IPS-NIHi7 (cell line): ENCODE data around the gene ZNF575.
"Not testable (repeated sequence)": the region's sequence is repeated elsewhere in the genome, so short reads cannot be mapped to it uniquely, and the experiment has no call there.

ENCODE experiments used
- DNase-seq: peaks from one replicate; pipeline ENCODE4 v3.0.0; 2012; ENCODE audit warnings: mixed read lengths; ENCODE audit errors: extremely low spot score

Gene ZNF575

DNA sequence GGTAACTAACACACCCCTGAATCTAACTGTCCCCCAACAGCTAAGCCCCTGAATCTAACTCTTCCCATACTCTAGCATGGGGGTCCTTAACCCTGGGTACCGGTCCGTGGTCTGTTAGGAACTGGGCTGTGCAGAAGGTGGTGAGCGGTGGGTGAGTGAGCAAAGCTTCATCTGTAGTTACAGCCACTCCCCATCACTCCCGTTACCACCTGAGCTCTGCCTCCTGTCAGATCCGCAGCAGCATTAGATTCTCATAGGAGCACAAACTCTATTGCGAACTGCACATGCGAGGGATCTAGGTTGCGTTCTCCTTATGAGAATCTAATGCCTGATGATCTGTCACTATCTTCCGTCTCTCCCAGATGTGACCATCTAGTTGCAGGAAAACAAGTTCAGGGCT, 22.3 kb upstream of the ZNF575 start:
- DNase-seq = no peak

DNA sequence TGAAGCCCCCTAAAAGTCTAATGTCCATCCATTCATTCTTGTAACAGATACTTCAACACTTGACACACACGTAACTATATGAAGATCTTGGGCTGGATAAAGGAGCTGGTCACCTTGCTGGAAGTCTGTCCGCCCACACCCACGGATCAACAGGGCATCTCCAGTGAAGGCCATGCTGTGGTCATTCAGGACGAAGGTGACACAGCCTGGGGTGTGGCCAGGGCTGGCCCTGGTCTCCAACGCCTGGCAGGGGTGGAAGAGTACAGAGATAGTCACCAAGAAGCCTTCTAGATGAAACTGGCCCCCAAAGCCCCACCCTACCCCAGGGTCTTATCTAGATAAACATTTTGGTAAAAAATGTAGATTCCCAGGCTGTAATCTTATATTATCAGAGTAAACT, 21.7 kb upstream of the ZNF575 start:
- DNase-seq = no peak

DNA sequence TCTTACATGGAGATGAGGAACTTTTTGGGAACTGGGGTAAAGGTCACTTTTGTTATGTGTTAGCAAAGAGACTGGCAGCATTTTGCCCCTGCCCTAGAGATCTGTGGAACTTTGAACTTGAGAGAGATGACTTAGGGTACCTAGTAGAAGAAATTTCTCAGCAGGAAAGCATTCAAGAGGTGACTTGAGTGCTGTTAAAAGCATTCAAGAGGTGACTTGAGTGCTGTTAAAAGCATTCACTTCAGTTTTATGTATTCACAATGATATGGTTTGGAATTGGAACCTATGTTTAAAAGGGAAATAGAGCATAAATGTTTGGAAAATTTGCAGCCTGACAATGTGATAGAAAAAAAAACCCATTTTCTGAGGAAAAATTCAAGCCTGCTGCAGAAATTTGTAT, 20.6 kb upstream of the ZNF575 start:
- not testable (repeated sequence) for DNase-seq

- no peak for DNase-seq
These were observed 14.9 kb upstream of the ZNF575 start for GRCh38 chr19:43518051-43518450.

GRCh38 chr19:43519436-43520088, 13.4 kb upstream of the ZNF575 start:
- peak; percentile 83 for DNase-seq

DNA sequence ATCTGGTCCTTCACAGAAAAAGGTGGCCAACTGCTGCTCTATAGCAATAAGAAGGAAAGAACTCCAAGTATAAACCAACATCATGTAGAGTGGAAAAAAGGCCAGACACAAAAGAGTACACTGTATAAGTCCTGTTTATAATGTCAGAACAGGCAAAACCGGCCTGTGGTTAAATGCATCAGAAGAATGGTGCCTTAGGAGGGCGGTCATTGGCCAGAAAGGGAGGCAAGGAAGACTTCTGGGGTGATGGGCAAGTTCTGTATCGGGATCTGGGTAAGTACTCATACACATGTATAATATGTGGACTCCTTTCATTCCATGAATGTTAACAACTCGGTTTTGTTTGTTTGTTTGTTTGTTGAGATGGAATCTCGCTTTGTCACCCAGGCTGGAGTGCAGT, 10.1 kb upstream of the ZNF575 start:
- no peak for DNase-seq

- DNase-seq = not testable (repeated sequence)
These were observed 9.3 kb upstream of the ZNF575 start for GRCh38 chr19:43523696-43524095.

DNA sequence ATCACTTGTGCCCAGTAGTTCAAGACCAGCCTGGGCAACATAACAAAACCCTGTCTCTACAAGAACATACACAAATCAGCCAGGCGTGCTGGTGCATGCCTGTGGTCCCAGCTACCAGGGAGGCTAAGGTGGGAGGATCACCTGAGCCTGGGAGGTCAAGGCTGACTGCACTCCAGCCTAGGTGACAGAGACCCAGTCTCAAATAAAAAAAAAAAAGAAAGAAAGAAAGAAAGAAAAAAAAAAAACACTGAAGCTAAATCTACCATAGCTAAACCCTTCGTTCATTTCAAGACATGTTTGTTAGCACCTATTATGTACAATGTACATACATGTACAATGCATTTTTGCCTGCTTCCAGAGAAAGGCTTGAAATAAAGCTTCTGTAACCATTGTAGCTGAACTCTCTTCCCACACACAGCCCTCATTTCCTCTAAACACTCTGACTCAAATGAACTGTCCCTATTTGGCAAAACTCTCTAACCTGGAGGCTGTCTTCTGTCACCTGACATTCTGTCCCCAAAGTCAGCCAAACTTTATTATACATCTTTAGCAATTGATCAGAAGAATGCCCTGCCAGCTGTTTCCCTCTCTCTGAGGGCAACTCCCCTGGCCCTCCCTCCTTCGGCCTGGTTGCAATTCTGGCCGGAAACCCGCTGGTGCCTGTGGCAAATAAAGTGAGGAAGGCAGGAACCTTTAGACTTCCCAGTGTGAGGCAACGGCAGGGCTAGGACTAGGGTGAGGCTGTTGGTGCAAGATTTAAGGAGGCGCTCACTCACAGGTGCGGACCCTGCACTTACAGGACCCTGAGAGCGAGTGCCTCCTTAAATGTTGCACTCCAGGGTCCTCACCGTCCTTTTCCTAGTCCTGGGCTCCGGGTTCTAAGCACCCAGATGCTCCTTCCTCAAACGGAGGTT, 7.8 kb upstream of the ZNF575 start:
- peak; percentile 59 for DNase-seq

DNA sequence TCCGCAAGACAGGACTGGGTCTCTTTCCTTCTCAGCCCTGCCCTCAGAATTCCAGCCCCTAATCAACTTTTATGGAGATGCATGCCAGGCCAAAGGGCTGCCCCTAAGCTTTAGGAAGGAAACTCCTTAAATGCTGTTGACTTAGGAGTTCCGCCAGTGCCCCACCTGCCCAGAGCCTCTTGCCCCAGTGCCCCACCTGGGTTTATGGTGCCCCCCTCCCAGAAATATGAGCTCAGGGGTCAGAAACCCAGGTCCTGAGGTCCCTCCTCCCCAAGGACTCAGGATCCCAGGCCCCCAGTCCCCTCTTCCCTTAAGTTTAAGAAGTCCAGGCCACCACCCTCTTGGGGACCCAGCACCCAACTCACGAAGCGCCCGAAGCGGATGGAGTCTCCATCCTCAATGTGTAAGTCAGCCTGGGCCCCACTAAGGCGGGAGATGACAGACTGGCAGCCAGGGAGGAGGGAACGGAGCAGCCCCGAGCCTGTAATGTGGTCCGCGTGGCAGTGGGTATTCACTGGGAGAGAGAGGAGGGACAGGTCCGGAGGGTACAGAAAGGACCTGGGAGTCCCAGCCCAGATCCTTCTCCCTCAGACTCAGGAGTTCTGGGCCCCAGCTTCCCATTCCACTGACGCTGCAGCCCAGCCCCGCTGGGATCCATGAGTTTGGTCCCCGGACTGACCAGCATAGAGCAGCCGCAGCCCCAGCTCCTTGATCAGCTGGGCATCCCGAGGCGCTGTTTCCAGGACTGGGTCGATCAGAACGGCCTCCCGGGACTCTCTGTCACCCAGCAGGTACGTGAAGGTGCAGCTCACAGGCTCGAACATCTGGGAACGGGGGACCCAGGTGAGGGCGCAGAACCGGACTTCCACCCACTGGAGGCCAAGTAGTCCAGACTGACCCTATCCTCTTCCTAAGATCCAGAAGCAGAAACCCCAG, 6.9 kb upstream of the ZNF575 start:
- DNase-seq = no peak

- DNase-seq = peak; percentile 80
These were observed 5.8 kb upstream of the ZNF575 start, which contains the start of gene ETHE1 for GRCh38 chr19:43526884-43527859. TSS of gene ETHE1 (minus strand) at chr19:43527201. CDS start at chr19:43527177, 24 bp downstream.

DNA sequence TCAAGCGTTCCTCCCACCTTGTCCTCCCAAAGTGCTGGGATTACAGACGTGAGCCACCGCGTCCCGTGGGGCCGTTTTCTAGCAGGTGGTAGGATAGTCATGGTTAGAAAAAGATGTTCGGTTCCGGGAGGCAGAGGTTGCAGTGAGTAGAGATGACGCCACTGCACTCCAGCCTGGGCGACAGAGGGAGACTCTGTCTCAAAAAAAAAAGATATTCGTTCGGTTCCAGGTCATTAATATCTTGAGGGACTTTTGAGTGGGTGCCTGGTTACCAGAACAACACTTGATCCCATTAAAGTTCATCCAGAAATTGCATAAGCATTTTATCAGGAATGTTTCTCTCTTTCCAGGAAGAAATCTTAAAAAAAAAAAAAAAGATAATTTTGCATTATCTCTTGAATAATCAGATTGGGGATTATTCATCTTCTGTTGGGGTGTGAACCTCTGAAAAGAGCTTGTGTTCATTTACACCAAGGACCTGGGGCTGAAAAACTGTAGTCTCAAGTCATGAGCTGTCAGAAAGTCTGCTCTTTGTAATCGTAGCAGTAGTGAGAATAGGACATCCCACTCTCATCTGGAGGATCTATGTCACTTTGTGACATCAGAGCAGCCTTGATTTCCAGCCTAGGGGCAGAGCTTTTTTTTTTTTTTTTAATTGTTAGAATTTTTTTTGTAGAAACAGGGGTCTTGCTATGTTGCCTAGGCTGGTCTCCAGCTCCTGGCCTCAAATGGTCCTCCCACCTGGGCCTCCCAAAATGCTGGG, 4.9 kb upstream of the ZNF575 start:
- no peak for DNase-seq

DNA sequence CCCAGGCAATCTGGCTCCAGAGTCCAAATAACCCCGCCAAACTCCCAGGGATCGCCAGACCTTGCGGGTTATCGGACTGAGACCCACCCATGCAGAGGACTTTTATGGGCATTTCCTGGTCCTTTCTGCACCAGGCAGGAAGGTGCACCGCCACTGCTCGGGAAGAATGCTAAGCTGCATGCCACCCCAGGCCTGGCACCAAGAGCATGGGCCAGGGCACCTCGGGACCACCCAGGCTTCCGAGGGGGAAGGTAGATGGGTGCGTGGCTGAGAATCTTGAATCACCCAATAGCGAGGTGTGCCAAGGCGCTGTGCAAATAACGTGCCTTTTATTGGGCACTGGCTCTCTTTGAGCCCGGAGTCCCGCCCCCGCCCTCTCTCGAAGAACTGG, 422 bp upstream of the ZNF575 start:
- DNase-seq = no peak

GRCh38 chr19:43533546-43534304, 737 bp downstream of the ZNF575 start:
- DNase-seq = peak; percentile 95

DNA sequence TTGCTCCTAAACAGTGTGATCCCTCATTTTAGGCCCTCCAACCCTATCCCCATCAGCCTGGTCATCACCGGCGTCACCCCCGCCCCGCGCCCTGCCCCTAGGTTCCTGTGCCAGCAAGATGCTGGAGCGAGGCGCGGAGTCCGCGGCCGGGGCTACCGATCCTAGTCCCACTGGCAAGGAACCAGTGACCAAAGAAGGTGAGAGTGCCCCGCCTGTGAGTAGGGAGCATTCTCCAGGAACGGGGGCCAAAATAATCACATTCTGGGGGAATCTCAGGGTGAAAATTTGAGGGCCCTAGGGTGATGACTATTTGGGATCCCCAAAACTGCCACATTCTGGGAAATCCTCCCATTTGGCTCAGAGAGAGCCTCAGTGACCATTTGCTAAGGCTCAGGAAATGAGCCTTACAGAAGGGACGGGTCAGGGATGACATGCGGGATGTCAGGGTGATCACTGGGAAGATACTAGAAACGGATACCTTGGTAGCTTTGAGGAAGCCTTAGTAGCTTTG, 1.4 kb downstream of the ZNF575 start:
- DNase-seq = no peak

DNA sequence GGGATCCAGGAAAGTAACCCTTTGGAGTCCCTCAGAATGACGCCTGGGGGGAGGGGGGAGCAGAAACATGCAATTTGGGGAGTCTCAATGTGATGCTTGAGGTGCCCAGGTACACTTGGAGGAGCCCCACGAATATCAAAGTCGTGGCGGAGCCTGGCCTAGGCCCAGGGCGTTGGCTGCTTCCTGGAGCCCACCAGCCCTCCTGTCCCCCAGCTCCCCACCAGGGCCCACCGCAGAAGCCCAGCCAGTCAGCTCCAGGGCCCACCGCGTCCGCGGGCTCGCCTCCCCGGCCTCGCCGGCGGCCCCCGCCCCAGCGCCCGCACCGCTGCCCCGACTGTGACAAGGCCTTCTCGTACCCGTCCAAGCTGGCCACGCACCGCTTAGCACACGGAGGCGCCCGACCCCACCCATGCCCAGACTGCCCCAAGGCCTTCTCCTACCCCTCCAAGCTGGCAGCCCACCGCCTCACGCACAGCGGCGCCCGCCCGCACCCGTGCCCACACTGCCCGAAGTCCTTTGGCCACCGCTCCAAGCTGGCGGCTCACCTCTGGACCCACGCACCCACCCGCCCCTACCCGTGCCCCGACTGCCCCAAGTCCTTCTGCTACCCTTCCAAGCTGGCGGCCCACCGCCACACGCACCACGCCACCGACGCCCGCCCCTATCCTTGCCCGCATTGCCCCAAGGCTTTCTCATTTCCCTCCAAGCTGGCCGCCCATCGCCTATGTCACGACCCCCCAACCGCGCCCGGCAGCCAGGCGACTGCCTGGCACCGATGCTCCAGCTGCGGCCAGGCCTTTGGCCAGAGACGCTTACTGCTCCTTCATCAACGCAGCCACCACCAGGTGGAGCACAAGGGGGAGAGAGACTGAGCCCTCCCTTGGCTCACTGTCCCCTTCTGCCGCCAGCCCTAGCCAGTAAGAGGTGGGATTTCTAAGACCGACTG, 2.1 kb downstream of the ZNF575 start:
- DNase-seq = peak; percentile 90

DNA sequence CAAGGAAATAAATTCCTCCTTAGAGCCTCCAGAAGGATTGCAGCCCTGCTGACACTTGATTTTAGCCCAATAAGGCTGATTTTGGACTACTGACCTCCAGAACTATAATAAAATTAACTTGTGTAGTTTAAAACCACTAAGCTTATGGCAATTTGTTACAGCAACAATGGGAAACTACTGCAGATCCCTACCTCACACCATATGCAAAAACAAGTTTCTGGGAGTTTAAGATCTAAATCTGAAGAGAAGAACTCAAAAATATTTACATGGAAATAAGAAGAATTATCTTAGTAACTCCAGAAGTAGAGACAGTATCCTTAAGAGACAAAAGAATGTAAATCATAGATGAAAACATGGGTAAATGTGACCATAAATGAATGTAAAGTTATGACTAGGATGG, 5.9 kb downstream of the ZNF575 start:
- no peak for DNase-seq

DNA sequence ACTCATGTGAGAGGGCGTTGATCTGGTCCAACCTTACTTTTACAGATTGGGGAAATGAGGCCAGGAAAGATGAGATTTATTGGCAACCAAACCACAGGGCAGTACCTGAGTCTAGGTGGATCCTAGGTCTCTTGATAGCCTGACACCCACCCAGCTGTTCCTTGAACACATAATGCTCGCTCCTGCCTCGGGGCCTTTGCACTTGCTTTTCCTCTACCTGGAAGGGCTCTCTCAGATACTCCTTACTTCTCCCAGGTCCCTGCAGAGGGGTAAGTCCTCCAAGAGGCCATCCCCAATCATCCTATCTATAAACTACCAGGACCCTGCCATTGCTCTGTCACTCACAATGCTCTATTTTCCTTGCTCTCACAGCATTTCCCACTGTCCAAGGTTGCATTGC, 7.4 kb downstream of the ZNF575 start:
- no peak for DNase-seq
